Measurements from ENCODE around the gene FMO2. TPM values are rescaled to one million over a fixed set of nuclear protein-coding genes. Genes with fewer than 3 reads are reported as not detected.
A peak's percentile ranks its signal among the peaks of the same experiment; 100 is the strongest.

FMO2 gene
- total and polyA plus RNA-seq, 2 of the 8 experiments (the other 6 are each of a cell fraction or from before 2014, with no cell fraction given), result not detected

GRCh38 chr1:171248302-171248701 lies 63.2 kb downstream of the FMO2 start, which contains the start of gene FMO1:
FMO1 (plus strand) TSS chr1:171248494; CDS start chr1:171258088, 9,594 bp downstream.
- Histone ChIP-seq H2BK120ac (replicated peaks; ENCODE audit: low read depth, low read length) (no peak within 1 kb of the TSS), H3K9ac (replicated peaks in 1 of 4; ENCODE audit: extremely low read depth in 1 of 4, low read depth in 3 of 4, low read length in 3 of 4) (no peak within 1 kb of the TSS), H3K4ac (replicated peaks; ENCODE audit: insufficient read length, low read depth, low read length) (no peak within 1 kb of the TSS), H4K91ac (replicated peaks; ENCODE audit: insufficient read length, low read length) (no peak within 1 kb of the TSS), H3K27ac (ENCODE audit: low read depth, low read length) (no peak within 1 kb of the TSS), H3K27me3 (replicated peaks in 1 of 4; ENCODE audit: control insufficient read depth in 3 of 4, extremely low read depth in 1 of 4, insufficient read depth in 3 of 4, low read length in 3 of 4) (peaks cover 0 to 2% (median 0%) of the 10 kb centered on the region in 4 experiments; a peak in 3 of 7 replicates), H3K79me1 (ENCODE audit: low read depth, low read length) (no peaks in the 10 kb centered on the region), H4K8ac (ENCODE audit: extremely low read depth, insufficient read depth, low read length) (no peak within 1 kb of the TSS), H3K23me2 (ENCODE audit: low read depth, low read length) (no peaks in the 10 kb centered on the region; the same call in 1 of the 2 replicates), H3K23ac (ENCODE audit: insufficient read length) (no peak within 1 kb of the TSS), H2AFZ (ENCODE audit: low read length) (no peak within 1 kb of the TSS), H2BK12ac (ENCODE audit: low read depth, low read length) (no peak within 1 kb of the TSS), H3K14ac (ENCODE audit: insufficient read length) (no peak within 1 kb of the TSS), H3K36me3 (ENCODE audit: control insufficient read depth in 2 of 4, insufficient read depth in 4 of 4, low read length in 3 of 4) (no peaks in the 10 kb centered on the region), H3K4me1 (replicated peaks in 1 of 4; ENCODE audit: control insufficient read depth in 3 of 4, insufficient read depth in 4 of 4, low read length in 3 of 4) (peaks cover 3 to 11% (median 9%) of the 10 kb centered on the region in 4 experiments), H3K4me2 (ENCODE audit: insufficient read depth in 1 of 2, low read depth in 2 of 2, low read length in 2 of 2) (no peak within 1 kb of the TSS), H2BK15ac (ENCODE audit: low read length) (peak within 1 kb of the TSS; percentile 14), H3K4me3 (ENCODE audit: extremely low read depth in 1 of 4, insufficient read depth in 2 of 4, low read depth in 3 of 4, low read length in 4 of 4) (no peak within 1 kb of the TSS), H4K20me1 (replicated peaks in 1 of 2; ENCODE audit: control insufficient read depth in 1 of 2, insufficient read depth in 2 of 2, low read length in 2 of 2) (no peaks in the 10 kb centered on the region), H3K56ac (replicated peaks; ENCODE audit: insufficient read length, low read depth, low read length) (no peak within 1 kb of the TSS), H2BK5ac (ENCODE audit: low read depth, low read length) (no peak within 1 kb of the TSS), H2AK5ac (ENCODE audit: low read depth, low read length) (no peak within 1 kb of the TSS), H4K5ac (ENCODE audit: insufficient read length, low read depth, low read length) (no peak within 1 kb of the TSS), H3K9me3 (ENCODE audit: insufficient read depth in 2 of 2, low read depth in 1 of 2, low read length in 1 of 2) (no peaks in the 10 kb centered on the region), H3K79me2 (ENCODE audit: control insufficient read depth in 1 of 2, insufficient read depth in 2 of 2, low read length in 2 of 2) (no peaks in the 10 kb centered on the region), H3K18ac (ENCODE audit: extremely low read depth, low read length) (no peak within 1 kb of the TSS), H2BK20ac (ENCODE audit: low read length) (no peak within 1 kb of the TSS)
- no peak for DNase-seq (ENCODE audit: low read depth in 1 of 2, low spot score in 2 of 2)
- no peak for FAIRE-seq
- ChIA-PET CTCF (ENCODE audit: partially characterized antibody) (interaction anchor here (0.6 to 5.5 kb wide), 10 partner anchors 10 to 281 kb away, joined by 3 to 56 read pairs (median 7); partner anchors contain the start of gene FMO4), POLR2A (ENCODE audit: partially characterized antibody) (no interaction called here)
- 89% methylated on average over 4 of the region's 4 CpGs; no CpG with 5 or more reads in 1 of the 2 experiments for WGBS, 2 experiments (ENCODE audit: extremely low coverage in 1 of 2, insufficient coverage in 1 of 2, insufficient read length in 1 of 2, insufficient replicate concordance in 2 of 2, low coverage in 1 of 2, low lambda C conversion rate in 2 of 2, missing lambda C conversion rate in 1 of 2)
- TF ChIP-seq GABPA (IDR thresholded peaks at IDR 0.05; ENCODE audit: borderline replicate concordance, insufficient read depth, low read length), result no peak
- no peak for TF ChIP-seq SIRT6 (IDR thresholded peaks at IDR 0.05; ENCODE audit: low read length)
- no peak for TF ChIP-seq KDM4A (IDR thresholded peaks at IDR 0.05; ENCODE audit: low read depth, low read length, severe bottlenecking)
- no peak for TF ChIP-seq BCL11A (IDR thresholded peaks at IDR 0.05; ENCODE audit: low read depth in 2 of 2, low read length in 2 of 2)
- TF ChIP-seq SUZ12 (IDR thresholded peaks at IDR 0.05; ENCODE audit: low read length), result no peak
- TF ChIP-seq RBBP5 (IDR thresholded peaks at IDR 0.05; ENCODE audit: borderline replicate concordance, low read depth, low read length), result no peak
- no peak for TF ChIP-seq CEBPB (IDR thresholded peaks at IDR 0.05; ENCODE audit: low read depth, low read length)
- TF ChIP-seq RNF2 (IDR thresholded peaks at IDR 0.05; ENCODE audit: borderline replicate concordance, low read depth, low read length, missing control alignments, poor library complexity, severe bottlenecking), result no peak
- TF ChIP-seq TCF12 (IDR thresholded peaks at IDR 0.05; ENCODE audit: low read depth, low read length), result no peak
- TF ChIP-seq HDAC6 (IDR thresholded peaks at IDR 0.05; ENCODE audit: low read depth, low read length), result no peak
- no peak for TF ChIP-seq CBX5 (IDR thresholded peaks at IDR 0.05; ENCODE audit: low read depth, low read length)
- TF ChIP-seq MAX (IDR thresholded peaks at IDR 0.05), result no peak
- no peak for TF ChIP-seq TBP (IDR thresholded peaks at IDR 0.05; ENCODE audit: low read depth, low read length)
- no peak for TF ChIP-seq ATF3 (IDR thresholded peaks at IDR 0.05; ENCODE audit: insufficient read depth, low read depth, low read length)

Data from H1 (cell line).